Neuronal stem cell (in vitro differentiated cells): ENCODE measurements around the gene CALR.

ENCODE experiments used
- DNase-seq: peaks from one replicate; pipeline ENCODE4 v3.0.0-alpha.2; 2013; ENCODE audit warnings: low spot score
- H2AFZ ChIP-seq: one replicate; pipeline ENCODE4 v1.6.1; 2013; ENCODE audit warnings: mild to moderate bottlenecking, low read length, inconsistent platforms
- H2AK5ac ChIP-seq: 2 replicates; pipeline ENCODE4 v1.6.1; 2013; ENCODE audit warnings: low read depth, mild to moderate bottlenecking, inconsistent platforms, low read length, moderate library complexity, mixed read lengths
- H2BK120ac ChIP-seq: 2 replicates; pipeline ENCODE4 v1.6.1; 2013; ENCODE audit warnings: low read depth, mild to moderate bottlenecking, inconsistent platforms, low read length, moderate library complexity, mixed read lengths
- H2BK12ac ChIP-seq: one replicate; pipeline ENCODE4 v1.6.1; 2013; ENCODE audit warnings: low read length, inconsistent platforms
- H2BK15ac ChIP-seq: 2 replicates; pipeline ENCODE4 v1.6.1; 2013; ENCODE audit warnings: mild to moderate bottlenecking, low read length, inconsistent platforms, mixed read lengths
- H2BK5ac ChIP-seq: one replicate; pipeline ENCODE4 v1.6.1; 2013; ENCODE audit warnings: inconsistent platforms, mild to moderate bottlenecking, low read length, moderate library complexity
- H3K14ac ChIP-seq: one replicate; pipeline ENCODE4 v1.6.1; 2013; ENCODE audit warnings: low read length, inconsistent platforms
- H3K18ac ChIP-seq: 2 replicates; pipeline ENCODE4 v1.6.1; 2013; ENCODE audit warnings: low read length, inconsistent platforms
- H3K23ac ChIP-seq: 2 replicates; pipeline ENCODE4 v1.6.1; 2013; ENCODE audit warnings: low read depth, mild to moderate bottlenecking, mixed read lengths, low read length, inconsistent platforms; ENCODE audit not compliant: poor library complexity
- H3K27ac ChIP-seq: replicated peaks from 3 replicates; pipeline ENCODE4 v1.5.1; 2013; ENCODE audit warnings: low read length, inconsistent platforms
- H3K27me3 ChIP-seq, 3 experiments: 2 replicates each; pipeline ENCODE4 v1.6.1; 2013; ENCODE audit warnings: low read length in 3 of 3, mild to moderate bottlenecking in 2 of 3, inconsistent platforms in 1 of 3, low read depth in 1 of 3, mixed read lengths in 1 of 3, moderate library complexity in 1 of 3; ENCODE audit not compliant: control insufficient read depth in 3 of 3, insufficient read depth in 3 of 3
- H3K36me3 ChIP-seq, 2 donors: replicated peaks in 1 of 2; 2 replicates each; pipeline ENCODE4 v1.6.1; 2013; ENCODE audit warnings: low read length in 2 of 2; ENCODE audit not compliant: control insufficient read depth in 2 of 2, insufficient read depth in 2 of 2
- H3K4ac ChIP-seq: 2 replicates; pipeline ENCODE4 v1.6.1; 2013; ENCODE audit warnings: inconsistent platforms, mild to moderate bottlenecking, low read length, moderate library complexity
- H3K4me1 ChIP-seq, 2 donors: 1 replicate in 1 of 2; 2 replicates in 1 of 2; pipeline ENCODE4 v1.6.1; 2013; ENCODE audit warnings: low read length in 2 of 2, low read depth in 1 of 2; ENCODE audit not compliant: control insufficient read depth in 2 of 2, insufficient read depth in 1 of 2
- H3K4me2 ChIP-seq: one replicate; pipeline ENCODE4 v1.6.1; 2013; ENCODE audit warnings: mild to moderate bottlenecking, low read length, inconsistent platforms; ENCODE audit not compliant: insufficient read depth, poor library complexity, severe bottlenecking
- H3K4me3 ChIP-seq, 2 donors: 2 replicates each; pipeline ENCODE4 v1.5.1; 2013; ENCODE audit warnings: low read length in 2 of 2, mild to moderate bottlenecking in 2 of 2, inconsistent platforms in 1 of 2, moderate library complexity in 1 of 2
- H3K79me1 ChIP-seq: one replicate; pipeline ENCODE4 v1.6.1; 2013; ENCODE audit warnings: low read depth, mild to moderate bottlenecking, inconsistent platforms, low read length, moderate library complexity
- H3K9ac ChIP-seq: one replicate; pipeline ENCODE4 v1.6.1; 2013; ENCODE audit warnings: mild to moderate bottlenecking, low read depth, low read length, inconsistent platforms; ENCODE audit not compliant: poor library complexity
- H3K9me3 ChIP-seq, 2 donors: replicated peaks in 1 of 2; 2 replicates each; pipeline versions ENCODE3 to v1.6.1; 2013; ENCODE audit warnings: low read length in 2 of 2, mild to moderate bottlenecking in 2 of 2, inconsistent platforms in 1 of 2, low read depth in 1 of 2, mixed read lengths in 1 of 2, moderate library complexity in 1 of 2; ENCODE audit not compliant: control insufficient read depth in 2 of 2, insufficient read depth in 1 of 2
- H4K8ac ChIP-seq: one replicate; pipeline ENCODE4 v1.6.1; 2013; ENCODE audit warnings: low read depth, mild to moderate bottlenecking, inconsistent platforms, low read length, moderate library complexity
- H4K91ac ChIP-seq: one replicate; pipeline ENCODE4 v1.6.1; 2013; ENCODE audit warnings: low read length, low read depth, mild to moderate bottlenecking, inconsistent platforms; ENCODE audit not compliant: poor library complexity
- WGBS, 2 donors: extraction: QIAGEN DNeasy Blood & Tissue Kit; methylation state at CpG; one replicate each; pipeline ENCODE4 v1.1.7; 2013; ENCODE audit warnings: missing lambda C conversion rate in 2 of 2, mixed read lengths in 1 of 2; ENCODE audit not compliant: insufficient read length in 2 of 2, insufficient replicate concordance in 1 of 2; ENCODE audit errors: extremely low coverage in 2 of 2; 5-methylcytosine and 5-hydroxymethylcytosine counted together

CALR gene

GRCh38 chr19:12907166-12907565, 31.2 kb upstream of the CALR start:
- H2AFZ ChIP-seq = no peak overlapping the region
- no peak overlapping the region for H3K9ac ChIP-seq
- no peaks in the 10 kb centered on the region for H3K27me3 ChIP-seq
- DNase-seq = no peak
- H3K4me3 ChIP-seq = no peak overlapping the region
- H2BK5ac ChIP-seq = no peak overlapping the region
- H3K4ac ChIP-seq = no peak overlapping the region
- no peak overlapping the region for H2BK12ac ChIP-seq
- H3K4me2 ChIP-seq = no peak overlapping the region
- no CpG with 5 or more reads among the region's 9 CpGs for WGBS, 2 donors
- H2BK120ac ChIP-seq = no peak overlapping the region
- H3K79me1 ChIP-seq = no peaks in the 10 kb centered on the region
- H4K8ac ChIP-seq = no peak overlapping the region
- no peaks in the 10 kb centered on the region for H3K9me3 ChIP-seq
- peaks cover 1 to 6% of the 10 kb centered on the region in 2 donors for H3K36me3 ChIP-seq
- peaks cover 2 to 8% of the 10 kb centered on the region in 2 donors for H3K4me1 ChIP-seq
- H2BK15ac ChIP-seq = no peak overlapping the region
- H3K23ac ChIP-seq = no peak overlapping the region
- no peak overlapping the region for H3K14ac ChIP-seq
- H3K18ac ChIP-seq = no peak overlapping the region
- no peak overlapping the region for H2AK5ac ChIP-seq
- no peak overlapping the region for H3K27ac ChIP-seq
- no peak overlapping the region for H4K91ac ChIP-seq

- no peaks in the 10 kb centered on the region for H3K27me3 ChIP-seq
- peaks cover 17 to 22% of the 10 kb centered on the region in 2 donors for H3K4me1 ChIP-seq
- H3K36me3 ChIP-seq = no peaks in the 10 kb centered on the region
- no peak overlapping the region for H3K14ac ChIP-seq
- DNase-seq = no peak
- H3K4me3 ChIP-seq = no peak overlapping the region
- no peak overlapping the region for H3K4ac ChIP-seq
- no peak overlapping the region for H2BK12ac ChIP-seq
- no peak overlapping the region for H2BK5ac ChIP-seq
- no peak overlapping the region for H4K91ac ChIP-seq
- H2BK15ac ChIP-seq = no peak overlapping the region
- H3K79me1 ChIP-seq = no peaks in the 10 kb centered on the region
- no peak overlapping the region for H2BK120ac ChIP-seq
- no peaks in the 10 kb centered on the region for H3K9me3 ChIP-seq
- no peak overlapping the region for H3K9ac ChIP-seq
- no CpG with 5 or more reads among the region's 4 CpGs for WGBS, 2 donors
- H3K27ac ChIP-seq = peak overlapping the region; percentile 51
- no peak overlapping the region for H3K18ac ChIP-seq
- no peak overlapping the region for H3K23ac ChIP-seq
- peak overlapping the region; percentile 83 for H2AFZ ChIP-seq
- no peak overlapping the region for H4K8ac ChIP-seq
- no peak overlapping the region for H3K4me2 ChIP-seq
- no peak overlapping the region for H2AK5ac ChIP-seq
Observed at GRCh38 chr19:12912571-12912970, 25.8 kb upstream of the CALR start.

- Histone ChIP-seq H3K79me1 (no peaks in the 10 kb centered on the region), H3K27me3 (no peaks in the 10 kb centered on the region), H2BK12ac (no peak overlapping the region), H2BK120ac (no peak overlapping the region), H3K14ac (no peak overlapping the region), H2BK5ac (no peak overlapping the region), H3K4me3 (no peak overlapping the region), H2AFZ (peak overlapping the region; percentile 83), H3K27ac (peak overlapping the region; percentile 51), H3K9me3 (peaks cover 0 to under 1% of the 10 kb centered on the region in 2 donors), H3K4me1 (peaks cover 17 to 22% of the 10 kb centered on the region in 2 donors), H3K4me2 (no peak overlapping the region), H3K18ac (peak overlapping the region; percentile 33), H3K9ac (no peak overlapping the region), H3K23ac (no peak overlapping the region), H3K4ac (no peak overlapping the region), H4K91ac (no peak overlapping the region), H2BK15ac (no peak overlapping the region), H3K36me3 (no peaks in the 10 kb centered on the region), H4K8ac (no peak overlapping the region), H2AK5ac (no peak overlapping the region)
- DNase-seq = no peak
- WGBS, 2 donors = no CpG with 5 or more reads among the region's 22 CpGs
Observed at GRCh38 chr19:12913011-12913561, 25.3 kb upstream of the CALR start.

GRCh38 chr19:12913851-12914690, 24.3 kb upstream of the CALR start:
- DNase-seq = no peak
- H2AK5ac ChIP-seq = peak overlapping the region; percentile 83
- H3K14ac ChIP-seq = peak overlapping the region; percentile 63
- no peak overlapping the region for H3K4me2 ChIP-seq
- no peaks in the 10 kb centered on the region for H3K36me3 ChIP-seq
- no peak overlapping the region for H3K23ac ChIP-seq
- peak overlapping the region; percentile 83 for H2AFZ ChIP-seq
- peak overlapping the region; percentile 55 for H3K27ac ChIP-seq
- peaks cover 1% of the 10 kb centered on the region for H3K79me1 ChIP-seq
- no CpG with 5 or more reads among the region's 12 CpGs for WGBS, 2 donors
- peaks cover 0 to 3% of the 10 kb centered on the region in 2 donors for H3K9me3 ChIP-seq
- H3K27me3 ChIP-seq = peaks cover 0 to 2% (median 0%) of the 10 kb centered on the region in 3 experiments
- H3K4me1 ChIP-seq = peaks cover 16 to 18% of the 10 kb centered on the region in 2 donors
- no peak overlapping the region for H3K9ac ChIP-seq
- no peak overlapping the region for H3K4me3 ChIP-seq
- no peak overlapping the region for H2BK5ac ChIP-seq
- peak overlapping the region; percentile 69 for H4K91ac ChIP-seq
- H2BK120ac ChIP-seq = no peak overlapping the region
- peak overlapping the region; percentile 24 for H3K18ac ChIP-seq
- H2BK12ac ChIP-seq = peak overlapping the region; percentile 43
- H2BK15ac ChIP-seq = peak overlapping the region; percentile 59
- no peak overlapping the region for H3K4ac ChIP-seq
- peak overlapping the region; percentile 48 for H4K8ac ChIP-seq
